ENCODE data around the gene TM4SF4.

TM4SF4 gene

GRCh38 chr3:149514471-149514870, 40.0 kb downstream of the TM4SF4 start:
- no peak overlapping the region for H3K9ac ChIP-seq (ENCODE audit: low read length)
- no peak overlapping the region for H2AFZ ChIP-seq (ENCODE audit: low read length)
- TF ChIP-seq EZH2 (optimal IDR thresholded peaks at IDR 0.05; ENCODE audit: low read depth, low read length): no peak
- no peak for TF ChIP-seq EZH2phosphoT487 (IDR thresholded peaks at IDR 0.05; ENCODE audit: low read length)
- TF ChIP-seq, protein P1, sequence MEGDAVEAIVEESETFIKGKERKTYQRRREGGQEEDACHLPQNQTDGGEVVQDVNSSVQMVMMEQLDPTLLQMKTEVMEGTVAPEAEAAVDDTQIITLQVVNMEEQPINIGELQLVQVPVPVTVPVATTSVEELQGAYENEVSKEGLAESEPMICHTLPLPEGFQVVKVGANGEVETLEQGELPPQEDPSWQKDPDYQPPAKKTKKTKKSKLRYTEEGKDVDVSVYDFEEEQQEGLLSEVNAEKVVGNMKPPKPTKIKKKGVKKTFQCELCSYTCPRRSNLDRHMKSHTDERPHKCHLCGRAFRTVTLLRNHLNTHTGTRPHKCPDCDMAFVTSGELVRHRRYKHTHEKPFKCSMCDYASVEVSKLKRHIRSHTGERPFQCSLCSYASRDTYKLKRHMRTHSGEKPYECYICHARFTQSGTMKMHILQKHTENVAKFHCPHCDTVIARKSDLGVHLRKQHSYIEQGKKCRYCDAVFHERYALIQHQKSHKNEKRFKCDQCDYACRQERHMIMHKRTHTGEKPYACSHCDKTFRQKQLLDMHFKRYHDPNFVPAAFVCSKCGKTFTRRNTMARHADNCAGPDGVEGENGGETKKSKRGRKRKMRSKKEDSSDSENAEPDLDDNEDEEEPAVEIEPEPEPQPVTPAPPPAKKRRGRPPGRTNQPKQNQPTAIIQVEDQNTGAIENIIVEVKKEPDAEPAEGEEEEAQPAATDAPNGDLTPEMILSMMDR (IDR thresholded peaks at IDR 0.05; ENCODE audit: low read length): no peak
- no peak overlapping the region for H3K27ac ChIP-seq (ENCODE audit: low read length)
- H3K9me3 ChIP-seq (replicated peaks; ENCODE audit: insufficient read depth, low read length): no peaks in the 10 kb centered on the region
- no peak for DNase-seq
- H4K20me1 ChIP-seq (ENCODE audit: insufficient read depth, low read length): no peaks in the 10 kb centered on the region
- no peaks in the 10 kb centered on the region for H3F3A ChIP-seq (ENCODE audit: insufficient read depth, low read length)
- no peaks in the 10 kb centered on the region for H3K79me2 ChIP-seq (ENCODE audit: low read length)
- H3K4me1 ChIP-seq (ENCODE audit: low read length): no peaks in the 10 kb centered on the region
- H3K4me2 ChIP-seq (ENCODE audit: low read depth, low read length): no peak overlapping the region
- H3K36me3 ChIP-seq (replicated peaks; ENCODE audit: insufficient read depth, low read length): no peaks in the 10 kb centered on the region
- no peak overlapping the region for H3K4me3 ChIP-seq (ENCODE audit: low read length)
- no peaks in the 10 kb centered on the region for H3K27me3 ChIP-seq (replicated peaks; ENCODE audit: insufficient read depth, low read length)
- no peaks in the 10 kb centered on the region for H3K9me2 ChIP-seq (replicated peaks; ENCODE audit: insufficient read depth, low read length)

DNA sequence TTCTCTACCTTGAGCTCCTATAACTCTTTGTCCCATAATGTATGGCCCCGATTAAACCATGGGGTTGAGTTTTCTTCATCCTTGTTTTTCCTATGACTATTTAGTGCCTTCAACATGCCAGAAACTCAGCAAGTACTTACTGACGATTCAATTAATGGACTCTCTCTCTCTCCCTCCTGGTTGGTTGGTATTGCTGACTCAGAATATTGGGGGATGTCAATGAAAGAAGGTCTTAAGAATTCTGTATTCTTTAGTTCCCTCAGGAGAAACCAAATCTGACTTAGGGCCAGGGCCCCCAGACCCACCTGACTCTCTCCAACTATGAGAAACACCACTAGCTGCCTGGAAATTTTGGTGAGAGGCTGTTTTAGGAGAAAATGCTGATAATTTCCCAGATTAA, 40.8 kb downstream of the TM4SF4 start:
- H3K9me3 ChIP-seq (replicated peaks; ENCODE audit: insufficient read depth, low read length): no peaks in the 10 kb centered on the region
- no peak overlapping the region for H2AFZ ChIP-seq (ENCODE audit: low read length)
- no peak overlapping the region for H3K9ac ChIP-seq (ENCODE audit: low read length)
- no peaks in the 10 kb centered on the region for H3F3A ChIP-seq (ENCODE audit: insufficient read depth, low read length)
- H4K20me1 ChIP-seq (ENCODE audit: insufficient read depth, low read length): no peaks in the 10 kb centered on the region
- H3K36me3 ChIP-seq (replicated peaks; ENCODE audit: insufficient read depth, low read length): no peaks in the 10 kb centered on the region
- no peaks in the 10 kb centered on the region for H3K4me1 ChIP-seq (ENCODE audit: low read length)
- H3K27ac ChIP-seq (ENCODE audit: low read length): no peak overlapping the region
- H3K79me2 ChIP-seq (ENCODE audit: low read length): no peaks in the 10 kb centered on the region
- TF ChIP-seq EZH2phosphoT487 (IDR thresholded peaks at IDR 0.05; ENCODE audit: low read length): no peak
- TF ChIP-seq, protein P1 (IDR thresholded peaks at IDR 0.05; ENCODE audit: low read length): no peak
- TF ChIP-seq EZH2 (optimal IDR thresholded peaks at IDR 0.05; ENCODE audit: low read depth, low read length): no peak
- no peaks in the 10 kb centered on the region for H3K27me3 ChIP-seq (replicated peaks; ENCODE audit: insufficient read depth, low read length)
- H3K4me2 ChIP-seq (ENCODE audit: low read depth, low read length): no peak overlapping the region
- no peak overlapping the region for H3K4me3 ChIP-seq (ENCODE audit: low read length)
- H3K9me2 ChIP-seq (replicated peaks; ENCODE audit: insufficient read depth, low read length): no peaks in the 10 kb centered on the region
- no peak for DNase-seq

DNA sequence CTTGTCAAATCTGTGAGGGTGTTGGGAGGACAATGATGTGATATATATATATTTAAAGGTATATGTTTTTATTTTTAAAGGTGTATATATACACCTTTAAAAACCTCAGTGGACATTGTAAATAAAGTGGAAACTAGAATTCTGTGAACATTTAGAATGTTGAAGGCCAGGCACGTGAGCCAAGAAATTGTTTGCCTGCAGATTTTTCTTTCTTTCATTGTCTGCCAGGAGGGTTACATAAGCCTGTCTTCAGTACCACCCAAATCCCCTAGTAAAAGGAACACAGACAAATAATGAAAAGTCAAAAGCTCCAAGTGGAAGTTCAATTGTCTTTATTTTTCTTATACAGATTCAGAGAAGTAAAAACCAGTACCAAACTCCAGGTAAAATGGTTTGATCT, 42.4 kb downstream of the TM4SF4 start:
- Histone ChIP-seq H3K4me1 (ENCODE audit: low read length) (no peaks in the 10 kb centered on the region), H3K36me3 (replicated peaks; ENCODE audit: insufficient read depth, low read length) (no peaks in the 10 kb centered on the region), H3K4me3 (ENCODE audit: low read length) (no peak overlapping the region), H3K27me3 (replicated peaks; ENCODE audit: insufficient read depth, low read length) (no peaks in the 10 kb centered on the region), H2AFZ (ENCODE audit: low read length) (no peak overlapping the region), H3K9me2 (replicated peaks; ENCODE audit: insufficient read depth, low read length) (no peaks in the 10 kb centered on the region), H3K27ac (ENCODE audit: low read length) (no peak overlapping the region), H3F3A (ENCODE audit: insufficient read depth, low read length) (no peaks in the 10 kb centered on the region), H3K79me2 (ENCODE audit: low read length) (no peaks in the 10 kb centered on the region), H4K20me1 (ENCODE audit: insufficient read depth, low read length) (no peaks in the 10 kb centered on the region), H3K9ac (ENCODE audit: low read length) (no peak overlapping the region), H3K4me2 (ENCODE audit: low read depth, low read length) (no peak overlapping the region), H3K9me3 (replicated peaks; ENCODE audit: insufficient read depth, low read length) (no peaks in the 10 kb centered on the region)
- TF ChIP-seq EZH2phosphoT487 (IDR thresholded peaks at IDR 0.05; ENCODE audit: low read length) (no peak), EZH2 (optimal IDR thresholded peaks at IDR 0.05; ENCODE audit: low read depth, low read length) (no peak)
- TF ChIP-seq, protein P1 (IDR thresholded peaks at IDR 0.05; ENCODE audit: low read length): no peak
- no peak for DNase-seq
